ENCODE measurements around the gene CCDC187. TPM values are rescaled to one million over a fixed set of nuclear protein-coding genes. Genes with fewer than 3 reads are reported as not detected.

The CCDC187 gene
- total and polyA plus RNA-seq, 2 of the 4 experiments (the other 2 are of a cell fraction) = not detected

GRCh38 chr9:136343884-136344269 is 40.0 kb upstream of the CCDC187 start:
- Histone ChIP-seq H3K4me3 (ENCODE audit: insufficient read depth, low read depth, low read length) (no peak overlapping the region), H3K27me3 (ENCODE audit: control insufficient read depth, insufficient read depth, low read length) (no peaks in the 10 kb centered on the region), H3K14ac (replicated peaks; ENCODE audit: low read depth, low read length) (no peak overlapping the region), H2AFZ (replicated peaks; ENCODE audit: low read length, poor library complexity) (peak overlapping the region; percentile 32), H3K18ac (ENCODE audit: low read depth, low read length) (no peak overlapping the region), H3K4ac (ENCODE audit: low read depth, low read length) (no peak overlapping the region), H2BK120ac (ENCODE audit: low read depth, low read length) (no peak overlapping the region), H3K9me1 (ENCODE audit: insufficient read depth, low read length) (peaks cover 4% of the 10 kb centered on the region; the same call in 1 of the 2 replicates), H2BK5ac (ENCODE audit: low read depth, low read length, poor library complexity, severe bottlenecking) (no peak overlapping the region), H4K5ac (ENCODE audit: low read depth, low read length) (no peak overlapping the region), H3K4me2 (ENCODE audit: low read depth, low read length) (no peak overlapping the region), H4K8ac (ENCODE audit: low read depth in 2 of 2, low read length in 2 of 2) (no peak overlapping the region), H3K4me1 (ENCODE audit: control insufficient read depth, insufficient read depth, low read length) (peaks cover 8% of the 10 kb centered on the region; the same call in 1 of the 2 replicates), H3K9ac (ENCODE audit: low read depth, low read length) (no peak overlapping the region), H4K20me1 (ENCODE audit: insufficient read depth, low read length) (peaks cover 72% of the 10 kb centered on the region), H2BK20ac (ENCODE audit: low read depth, low read length) (no peak overlapping the region), H2AK5ac (ENCODE audit: low read depth, low read length) (0 out of 2 replicates have a peak overlapping the region, but pooled peaks have one; percentile 38), H2AK9ac (replicated peaks; ENCODE audit: low read depth, low read length, poor library complexity) (no peak overlapping the region), H3K36me3 (ENCODE audit: control insufficient read depth, insufficient read depth, low read length) (peaks cover 76% of the 10 kb centered on the region), H3K56ac (ENCODE audit: extremely low read depth, insufficient read depth, low read length) (no peak overlapping the region), H2BK15ac (ENCODE audit: low read depth, low read length) (no peak overlapping the region), H3K27ac (ENCODE audit: insufficient read depth, low read length) (no peak overlapping the region), H3K79me1 (ENCODE audit: low read depth in 1 of 2, low read length in 2 of 2) (peaks cover 16 to 59% of the 10 kb centered on the region in 2 experiments), H3K23ac (ENCODE audit: low read depth, low read length) (no peak overlapping the region), H3K9me3 (ENCODE audit: control insufficient read depth, insufficient read depth, low read length) (no peaks in the 10 kb centered on the region), H4K91ac (ENCODE audit: insufficient read depth, low read depth, low read length) (no peak overlapping the region)
- dilution Hi-C loops (cut with HindIII; ENCODE audit: low sequenced_read_pairs, unreplicated experiment) (no loop called here), in situ Hi-C loops (cut with MboI; ENCODE audit: low sequenced_read_pairs) (no loop called here), intact Hi-C loops (cut with micrococcal nuclease) (no loop called here)
- ChIA-PET CTCF (no interaction called here), POLR2A (ENCODE audit: unreplicated experiment) (no interaction called here)
- ATAC-seq (ENCODE audit: low read depth) = no peak
- TF ChIP-seq POLR2A (IDR thresholded peaks at IDR 0.05; ENCODE audit: low read depth, low read length) (no peak), FOS (IDR thresholded peaks at IDR 0.05; ENCODE audit: low read depth, low read length) (no peak), MAZ (IDR thresholded peaks at IDR 0.05; ENCODE audit: borderline replicate concordance, low read depth, low read length) (no peak), CEBPB (IDR thresholded peaks at IDR 0.05; ENCODE audit: low read depth, low read length) (no peak), NFE2L2 (IDR thresholded peaks at IDR 0.05; ENCODE audit: low read depth, low read length) (no peak), RCOR1 (IDR thresholded peaks at IDR 0.05; ENCODE audit: insufficient replicate concordance, low read length) (no peak), MXI1 (IDR thresholded peaks at IDR 0.05; ENCODE audit: borderline replicate concordance, low read depth, low read length) (no peak), RAD21 (IDR thresholded peaks at IDR 0.05; ENCODE audit: low read length) (no peak), MAFK (IDR thresholded peaks at IDR 0.05; ENCODE audit: low read depth, low read length) (no peak), CHD1 (IDR thresholded peaks at IDR 0.05; ENCODE audit: low read depth, low read length) (no peak), RFX5 (IDR thresholded peaks at IDR 0.05; ENCODE audit: low read depth, low read length) (no peak)
- TF ChIP-seq, protein P1, sequence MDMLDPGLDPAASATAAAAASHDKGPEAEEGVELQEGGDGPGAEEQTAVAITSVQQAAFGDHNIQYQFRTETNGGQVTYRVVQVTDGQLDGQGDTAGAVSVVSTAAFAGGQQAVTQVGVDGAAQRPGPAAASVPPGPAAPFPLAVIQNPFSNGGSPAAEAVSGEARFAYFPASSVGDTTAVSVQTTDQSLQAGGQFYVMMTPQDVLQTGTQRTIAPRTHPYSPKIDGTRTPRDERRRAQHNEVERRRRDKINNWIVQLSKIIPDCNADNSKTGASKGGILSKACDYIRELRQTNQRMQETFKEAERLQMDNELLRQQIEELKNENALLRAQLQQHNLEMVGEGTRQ (IDR thresholded peaks at IDR 0.05; ENCODE audit: low read depth, low read length) = no peak
- WGBS, 2 experiments (ENCODE audit: extremely low coverage in 2 of 2, insufficient read length in 1 of 2) = 100% methylated on average over 6 of the region's 24 CpGs; no CpG with 5 or more reads in 1 of the 2 experiments
- no peak for DNase-seq
- BruUV-seq (replicated peaks) = no TSS peak
